NCI-H1694 (cell line): ENCODE data around the gene NFE2L3.

Experiments
- DNase-seq: peaks from one replicate; lab custom pipeline; 2025; lab: John Stamatoyannopoulos, UW

The NFE2L3 gene

GRCh38 chr7:26199301-26200037 is 47.5 kb downstream of the NFE2L3 start:
- no peak for DNase-seq

DNA sequence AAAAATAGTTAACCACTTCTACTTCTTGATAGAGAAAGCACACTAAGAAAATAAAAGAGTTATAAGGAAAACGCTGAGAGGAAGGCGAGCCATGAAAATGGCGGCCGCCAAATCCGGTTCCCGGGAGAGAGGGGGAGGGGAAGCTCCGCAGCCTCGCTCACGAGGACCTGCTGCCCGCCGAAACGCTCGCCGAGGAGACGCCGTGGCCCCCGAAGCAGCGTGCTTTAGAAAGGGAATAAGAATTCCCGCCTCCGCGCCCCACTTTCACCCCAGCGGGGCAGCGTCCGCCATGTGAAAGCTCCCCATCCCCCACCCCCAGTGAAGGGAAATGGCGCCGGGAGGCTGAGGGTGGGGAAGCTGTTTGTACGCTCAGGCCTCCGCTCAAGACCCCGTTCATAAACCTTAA is 48.0 kb downstream of the NFE2L3 start:
- DNase-seq = peak; percentile 48

GRCh38 chr7:26200444-26201246 is 48.6 kb downstream of the NFE2L3 start, which contains the start of gene HNRNPA2B1:
HNRNPA2B1 (minus strand) TSS chr7:26200746; CDS start chr7:26200577, 169 bp downstream.
- peak; percentile 99 for DNase-seq

DNA sequence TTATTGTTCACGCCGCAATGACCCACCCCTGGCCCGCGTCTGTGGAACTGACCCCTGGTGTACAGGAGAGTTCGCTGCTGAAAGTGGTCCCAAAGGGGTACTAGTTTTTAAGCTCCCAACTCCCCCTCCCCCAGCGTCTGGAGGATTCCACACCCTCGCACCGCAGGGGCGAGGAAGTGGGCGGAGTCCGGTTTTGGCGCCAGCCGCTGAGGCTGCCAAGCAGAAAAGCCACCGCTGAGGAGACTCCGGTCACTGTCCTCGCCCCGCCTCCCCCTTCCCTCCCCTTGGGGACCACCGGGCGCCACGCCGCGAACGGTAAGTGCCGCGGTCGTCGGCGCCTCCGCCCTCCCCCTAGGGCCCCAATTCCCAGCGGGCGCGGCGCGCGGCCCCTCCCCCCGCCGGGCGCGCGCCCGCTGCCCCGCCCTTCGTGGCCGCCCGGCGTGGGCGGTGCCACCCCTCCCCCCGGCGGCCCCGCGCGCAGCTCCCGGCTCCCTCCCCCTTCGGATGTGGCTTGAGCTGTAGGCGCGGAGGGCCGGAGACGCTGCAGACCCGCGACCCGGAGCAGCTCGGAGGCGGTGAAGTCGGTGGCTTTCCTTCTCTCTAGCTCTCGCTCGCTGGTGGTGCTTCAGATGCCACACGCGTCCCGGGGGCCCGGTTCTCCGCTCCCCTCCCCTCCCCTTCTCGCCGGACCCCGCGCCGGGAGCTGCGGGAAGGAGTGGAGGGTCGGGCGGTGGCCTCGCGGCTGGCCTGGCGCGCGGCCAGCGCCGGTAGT is 49.4 kb downstream of the NFE2L3 start, which contains the start of gene CBX3:
Gene CBX3, plus strand, starts transcription at position 499 of the 772 bp plus-strand sequence. CDS start 1,254 bp downstream, outside the sequence.
- DNase-seq = peak; percentile 92

DNA sequence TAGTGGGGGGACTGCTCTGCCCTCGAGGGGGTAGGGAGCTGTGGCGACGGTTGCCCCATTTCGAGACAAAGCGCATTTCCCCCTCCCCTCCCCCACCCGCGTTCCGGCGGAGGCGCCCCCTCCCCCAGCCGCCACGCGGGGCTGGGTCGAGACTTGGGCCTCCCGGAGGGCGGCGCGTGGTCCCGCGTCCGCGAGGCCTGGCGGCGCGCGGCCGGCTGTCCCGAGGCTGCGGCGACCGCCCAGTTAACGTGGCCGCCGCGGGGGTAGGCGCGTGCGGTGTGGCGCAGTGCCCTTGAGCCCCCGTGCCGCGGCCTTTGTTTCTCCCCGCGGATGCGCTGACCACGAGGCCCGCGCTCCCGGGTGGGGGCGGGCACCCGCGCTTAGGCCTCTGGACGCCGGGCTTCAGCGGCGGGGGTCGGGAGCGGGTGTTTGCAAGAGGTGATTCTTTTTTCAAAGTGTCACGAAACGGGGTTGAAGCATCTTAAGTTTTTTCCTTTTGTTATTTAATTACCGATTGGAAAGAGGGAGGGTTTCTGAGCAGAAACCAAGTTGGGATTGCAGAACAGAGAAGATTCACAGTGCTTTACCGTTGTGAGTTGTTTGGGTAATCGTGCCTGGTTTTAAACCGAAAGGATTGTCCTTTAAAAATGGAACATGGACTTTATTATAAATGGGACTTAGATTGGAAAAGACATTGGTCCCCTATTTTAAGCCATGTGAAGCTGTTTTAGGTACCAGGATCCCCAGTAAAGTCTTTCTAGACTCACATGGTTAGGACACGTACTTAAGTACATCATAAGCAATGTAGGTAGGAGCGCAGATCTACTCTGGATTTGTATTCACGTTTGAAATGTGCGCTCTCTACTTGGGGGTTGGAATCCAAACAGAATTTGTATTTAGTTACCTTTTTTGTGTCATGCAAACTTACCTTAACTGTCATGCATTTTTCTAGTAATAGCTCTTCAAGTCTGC is 50.3 kb downstream of the NFE2L3 start:
- peak; percentile 21 for DNase-seq

DNA sequence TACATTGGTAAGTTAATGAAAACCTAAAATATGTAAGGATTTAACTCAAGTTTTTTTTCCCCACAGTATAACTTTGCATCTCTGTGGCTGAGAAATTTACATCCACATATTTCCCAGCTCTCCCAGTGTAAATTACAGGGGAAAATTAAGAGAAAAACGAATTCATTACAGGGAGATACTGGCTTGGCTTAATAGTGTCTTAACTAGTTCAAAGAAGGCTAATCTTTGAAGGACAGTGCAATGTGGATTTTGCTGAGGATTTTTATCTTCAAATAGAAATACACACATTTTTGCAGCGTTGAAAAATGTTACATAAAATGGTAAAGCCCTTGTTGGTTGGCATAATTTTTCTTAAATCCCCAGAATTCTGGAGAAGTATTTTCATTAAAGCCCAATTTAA is 51.0 kb downstream of the NFE2L3 start:
- no peak for DNase-seq

- DNase-seq = no peak
Observed at GRCh38 chr7:26208040-26208439, 56.0 kb downstream of the NFE2L3 start.

DNA sequence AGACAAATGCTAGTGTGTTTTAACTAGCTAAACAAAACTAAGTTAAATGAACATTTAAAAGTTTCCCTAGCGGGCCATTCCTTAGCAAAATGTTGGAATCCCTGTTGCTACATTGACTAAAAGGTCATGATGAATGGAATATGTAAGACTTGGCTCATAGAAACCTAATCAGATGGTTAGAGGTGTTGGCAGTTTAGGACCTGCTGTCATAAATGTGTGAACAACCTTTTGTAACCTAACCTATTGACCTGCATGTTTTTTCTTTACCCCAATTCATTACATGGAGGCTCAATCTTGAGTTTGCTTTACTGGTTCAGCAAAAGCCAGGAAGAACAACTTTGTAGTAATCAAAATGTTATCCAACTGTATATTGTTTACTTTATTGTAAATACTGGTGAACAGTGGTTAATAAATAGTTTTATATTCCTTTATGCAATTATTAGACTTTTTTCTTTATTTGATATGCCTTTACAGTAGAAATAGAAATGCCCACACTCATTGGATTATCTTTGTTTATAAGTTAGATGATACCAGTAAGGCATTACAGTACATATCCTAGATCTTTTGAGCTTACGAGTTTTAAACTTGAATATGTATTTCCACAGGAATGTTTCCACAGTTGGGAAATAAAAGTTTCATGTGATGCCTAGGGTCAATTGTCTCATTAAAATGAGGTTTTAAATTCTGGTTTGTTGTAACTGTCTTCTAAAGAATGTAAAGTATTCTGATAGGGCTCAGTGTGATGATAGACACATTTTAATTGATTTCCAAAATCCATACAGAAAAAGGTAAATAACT is 61.1 kb downstream of the NFE2L3 start:
- DNase-seq = no peak

DNA sequence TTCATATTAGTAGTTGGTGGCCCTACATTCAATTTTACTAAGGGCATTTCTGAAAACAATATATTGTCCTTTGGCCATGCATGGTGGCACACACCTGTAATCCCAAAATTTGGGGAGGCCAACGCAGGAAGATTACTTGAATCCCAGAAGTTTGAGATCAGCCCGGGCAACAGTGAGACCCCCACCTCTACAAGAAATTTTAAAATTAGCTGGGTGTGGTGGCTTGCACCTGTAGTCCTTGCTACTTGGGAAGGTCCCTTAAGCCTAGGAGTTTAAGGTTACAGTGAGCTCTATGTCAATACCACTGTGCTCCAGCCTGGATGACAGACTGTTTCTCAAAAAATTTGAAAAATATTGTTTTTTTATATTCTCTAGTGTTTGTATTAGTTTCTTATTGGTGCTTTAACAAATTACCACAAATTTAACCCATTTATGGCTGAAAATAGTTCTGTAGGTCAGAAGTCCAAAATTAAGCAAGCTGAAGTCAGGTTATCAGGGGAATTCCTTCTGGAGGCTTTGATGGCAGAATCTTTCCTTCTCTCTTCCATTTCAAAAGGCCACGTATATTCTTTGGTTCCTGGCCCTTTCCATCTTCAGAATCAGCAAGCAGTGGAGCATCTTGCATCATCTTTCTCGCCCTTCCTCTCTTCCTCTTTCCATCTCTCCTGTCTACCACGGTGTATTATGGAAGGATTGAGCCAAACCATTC is 62.0 kb downstream of the NFE2L3 start:
- no peak for DNase-seq

DNA sequence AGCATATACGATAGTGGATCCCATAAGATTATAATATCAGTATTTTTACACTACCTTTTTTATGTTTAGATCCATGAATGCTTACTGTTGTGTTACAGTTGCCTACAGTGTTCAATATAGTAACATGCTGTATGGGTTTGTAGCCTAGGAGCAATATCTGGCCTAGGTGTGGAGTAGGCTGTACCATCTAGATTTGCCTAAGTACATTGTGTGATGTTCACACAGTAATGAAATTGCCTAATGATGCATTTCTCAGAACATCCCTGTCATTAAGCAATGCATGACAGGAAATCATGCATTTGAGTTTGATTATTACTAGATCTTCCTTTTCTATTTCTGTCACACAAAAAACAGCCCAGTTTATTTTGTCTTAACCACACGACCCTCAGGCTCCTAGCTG is 64.1 kb downstream of the NFE2L3 start:
- DNase-seq = no peak

DNA sequence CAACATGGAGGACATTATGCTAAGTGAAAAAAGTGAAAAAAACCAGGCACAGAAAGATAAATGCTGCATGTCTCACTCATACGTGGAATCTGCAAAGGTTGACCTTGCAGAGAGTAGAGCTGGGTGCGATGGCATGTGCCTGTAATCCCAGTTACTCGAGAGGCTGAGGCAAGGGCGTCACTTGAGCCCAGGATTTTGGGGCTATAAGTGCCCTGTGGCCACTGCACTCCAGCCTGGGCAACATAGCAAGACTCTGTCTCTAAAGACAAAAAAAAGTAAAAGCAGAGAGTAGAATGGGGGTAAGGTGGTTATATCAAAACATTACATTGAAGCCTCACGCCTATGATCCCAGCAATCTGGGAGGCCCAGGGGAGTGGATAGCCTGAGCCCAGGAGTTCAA is 72.4 kb downstream of the NFE2L3 start:
- no peak for DNase-seq

DNA sequence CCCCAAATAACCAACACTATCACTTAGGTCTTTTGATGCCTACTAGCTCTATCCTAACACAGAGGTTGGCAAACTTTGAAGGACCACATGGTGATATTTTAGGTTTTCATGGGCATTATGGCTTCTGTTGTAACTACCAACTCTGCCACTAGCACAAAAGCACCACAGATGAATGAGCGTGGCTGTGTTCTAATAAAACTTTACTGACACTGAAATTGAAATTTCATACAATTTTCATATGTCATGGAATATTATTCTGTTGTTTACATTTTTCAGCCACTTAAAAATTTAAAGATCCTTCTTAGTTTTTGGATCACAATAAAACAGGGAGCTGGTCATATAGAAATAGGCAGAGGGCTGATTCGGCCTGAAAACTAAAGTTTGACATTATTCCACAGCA is 76.0 kb downstream of the NFE2L3 start:
- no peak for DNase-seq

DNA sequence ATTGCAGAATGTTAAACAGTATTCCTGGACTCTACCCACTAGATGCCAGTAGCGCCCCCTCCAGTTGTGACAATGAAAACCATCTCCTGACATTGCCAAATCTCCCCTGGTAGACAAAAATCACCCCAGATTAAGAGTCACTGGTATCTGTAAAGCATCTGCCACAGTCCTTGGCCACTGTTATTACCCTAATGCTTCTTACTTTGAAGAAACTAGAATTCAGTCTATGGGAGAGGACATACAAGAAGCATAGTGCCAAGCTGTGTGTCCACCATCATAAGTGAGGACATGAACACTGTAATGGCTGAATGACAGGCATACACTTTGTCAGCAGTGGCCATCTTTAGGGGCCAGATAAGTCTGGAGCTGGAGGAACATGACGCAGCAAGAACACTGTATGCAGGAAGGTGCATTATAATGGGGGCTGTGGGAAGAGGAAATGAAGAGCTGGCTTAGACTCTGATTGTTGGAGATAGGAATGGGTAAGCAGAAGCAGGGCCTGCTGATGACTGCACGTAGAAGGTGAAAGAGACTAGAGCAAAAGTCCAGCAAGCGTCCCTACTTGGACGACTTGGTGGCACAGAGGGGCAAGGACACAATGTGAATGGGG is 82.0 kb downstream of the NFE2L3 start:
- DNase-seq = no peak
